OCI-LY7 (cell line): ENCODE measurements around the gene PAX2. TPM values are rescaled to one million over a fixed set of nuclear protein-coding genes. Genes with fewer than 3 reads are reported as not detected.

Source experiments
- BruUV-seq: library from RNA; stranded (reverse); fragments of 400-500 nt; replicated peaks from 2 replicates; lab custom pipeline; 2021; lab: Mats Ljungman, UMichigan
- CTCF ChIA-PET: fragments of 300-600 bp; sonication (Branson Sonifier 250); formaldehyde crosslinking; loops from one replicate; lab custom pipeline; 2022; ENCODE audit warnings: antibody characterized with exemption; ENCODE audit not compliant: unreplicated experiment; lab: Charles Lee
- POLR2A ChIA-PET: fragments of 300-600 bp; sonication (Branson Sonifier 250); formaldehyde crosslinking; loops from one replicate; lab custom pipeline; 2022; ENCODE audit warnings: antibody characterized with exemption; lab: Charles Lee
- DNase-seq: peaks from one replicate; pipeline ENCODE4 v3.0.0-alpha.2; 2015; ENCODE audit warnings: low spot score
- H2AFZ ChIP-seq: fragments of 200-600 bp; sonication (generic), shearing (Covaris generic); 2 replicates; pipeline ENCODE4 v1.6.1; 2014; ENCODE audit warnings: mild to moderate bottlenecking, antibody characterized with exemption, low read length, moderate library complexity
- H3K27ac ChIP-seq: fragments of 200-600 bp; sonication (generic); 2 replicates; pipeline ENCODE4 v1.5.1; 2014; ENCODE audit warnings: mixed run types, low read depth, mild to moderate bottlenecking, moderate library complexity, low read length, inconsistent platforms; ENCODE audit not compliant: poor library complexity, severe bottlenecking
- H3K36me3 ChIP-seq: fragments of 200-600 bp; sonication (generic); 2 replicates; pipeline ENCODE4 v1.6.1; 2014; ENCODE audit warnings: mild to moderate bottlenecking, antibody characterized with exemption, low read length, moderate library complexity, mixed read lengths; ENCODE audit not compliant: insufficient read depth
- H3K4me1 ChIP-seq: fragments of 200-600 bp; sonication (generic); 2 replicates; pipeline ENCODE4 v1.5.1; 2014; ENCODE audit warnings: mild to moderate bottlenecking, low read length; ENCODE audit not compliant: insufficient read depth, poor library complexity, severe bottlenecking
- H3K4me2 ChIP-seq: fragments of 200-600 bp; sonication (generic); 2 replicates; pipeline ENCODE4 v1.6.1; 2014; ENCODE audit warnings: mild to moderate bottlenecking, low read length
- H3K4me3 ChIP-seq: fragments of 200-600 bp; sonication (generic); 2 replicates; pipeline ENCODE4 v1.5.1; 2014; ENCODE audit warnings: mild to moderate bottlenecking, low read depth, low read length; ENCODE audit not compliant: poor library complexity, severe bottlenecking
- H3K79me2 ChIP-seq: fragments of 200-600 bp; sonication (generic); 2 replicates; pipeline ENCODE4 v1.6.1; 2016; ENCODE audit warnings: low read depth, mild to moderate bottlenecking, low read length, moderate library complexity, mixed read lengths; ENCODE audit not compliant: insufficient read depth
- H3K9me2 ChIP-seq: fragments of 200-600 bp; sonication (generic); 2 replicates; pipeline ENCODE4 v1.6.1; 2016; ENCODE audit warnings: mild to moderate bottlenecking, low read length, mixed read lengths; ENCODE audit not compliant: insufficient read depth
- H3K9me3 ChIP-seq: fragments of 200-600 bp; sonication (generic); 2 replicates; pipeline ENCODE4 v1.6.1; 2014; ENCODE audit warnings: mild to moderate bottlenecking, mixed run types, low read length, mixed read lengths
- H4K20me1 ChIP-seq: fragments of 200-600 bp; sonication (generic); 2 replicates; pipeline ENCODE4 v1.6.1; 2014; ENCODE audit warnings: mild to moderate bottlenecking, antibody characterized with exemption, low read length, moderate library complexity, mixed read lengths; ENCODE audit not compliant: insufficient read depth
- EZH2phosphoT487 ChIP-seq: fragments of 200-600 bp; sonication (generic); IDR thresholded peaks from 2 replicates; pipeline ENCODE4 v1.6.1; 2018; ENCODE audit warnings: low read depth, borderline replicate concordance, mild to moderate bottlenecking, mixed run types, antibody characterized with exemption, low read length, moderate library complexity, mixed read lengths
- intact Hi-C: fragments of 100-400 bp; cut with micrococcal nuclease; formaldehyde crosslinking; loops from one replicate; pipeline ENCODE4 v1.10.0; 2022; ENCODE audit not compliant: unreplicated experiment
- total RNA-seq, 2 experiments: library from RNA; depleted of rRNA in 1 of 2; stranded (reverse); fragments of >200 nt in 1 of 2; shearing (Covaris generic) in 1 of 2; gene quantifications; 2 replicates each; pipeline ENCODE4 v1.2.3, GENCODE V29; 2014 to 2022
- TF ChIP-seq, protein P1 (sequence below): fragments of 200-600 bp; sonication (generic); conservative IDR thresholded peaks from 2 replicates; pipeline ENCODE4 v1.5.1; 2014; ENCODE audit warnings: mild to moderate bottlenecking, antibody characterized with exemption, low read length, moderate library complexity, mixed read lengths

Gene PAX2
- total RNA-seq, 2 experiments from 2014 or later: not detected

- H4K20me1 ChIP-seq: no peaks in the 10 kb centered on the region
- no peaks in the 10 kb centered on the region for H3K9me2 ChIP-seq
- H3K36me3 ChIP-seq: no peaks in the 10 kb centered on the region
- no peak overlapping the region for H2AFZ ChIP-seq
- BruUV-seq: no TSS peak
- ChIA-PET POLR2A (no interaction called here), CTCF (no interaction called here)
- no peak overlapping the region for H3K4me3 ChIP-seq
- DNase-seq: no peak
- H3K4me1 ChIP-seq: no peaks in the 10 kb centered on the region
- no peak overlapping the region for H3K4me2 ChIP-seq
- no peak overlapping the region for H3K27ac ChIP-seq
- intact Hi-C loops: no loop called here
- TF ChIP-seq, protein P1, sequence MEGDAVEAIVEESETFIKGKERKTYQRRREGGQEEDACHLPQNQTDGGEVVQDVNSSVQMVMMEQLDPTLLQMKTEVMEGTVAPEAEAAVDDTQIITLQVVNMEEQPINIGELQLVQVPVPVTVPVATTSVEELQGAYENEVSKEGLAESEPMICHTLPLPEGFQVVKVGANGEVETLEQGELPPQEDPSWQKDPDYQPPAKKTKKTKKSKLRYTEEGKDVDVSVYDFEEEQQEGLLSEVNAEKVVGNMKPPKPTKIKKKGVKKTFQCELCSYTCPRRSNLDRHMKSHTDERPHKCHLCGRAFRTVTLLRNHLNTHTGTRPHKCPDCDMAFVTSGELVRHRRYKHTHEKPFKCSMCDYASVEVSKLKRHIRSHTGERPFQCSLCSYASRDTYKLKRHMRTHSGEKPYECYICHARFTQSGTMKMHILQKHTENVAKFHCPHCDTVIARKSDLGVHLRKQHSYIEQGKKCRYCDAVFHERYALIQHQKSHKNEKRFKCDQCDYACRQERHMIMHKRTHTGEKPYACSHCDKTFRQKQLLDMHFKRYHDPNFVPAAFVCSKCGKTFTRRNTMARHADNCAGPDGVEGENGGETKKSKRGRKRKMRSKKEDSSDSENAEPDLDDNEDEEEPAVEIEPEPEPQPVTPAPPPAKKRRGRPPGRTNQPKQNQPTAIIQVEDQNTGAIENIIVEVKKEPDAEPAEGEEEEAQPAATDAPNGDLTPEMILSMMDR: no peak
- TF ChIP-seq EZH2phosphoT487: no peak
- H3K9me3 ChIP-seq: no peaks in the 10 kb centered on the region
- no peaks in the 10 kb centered on the region for H3K79me2 ChIP-seq
These were observed 8.5 kb upstream of the PAX2 start for GRCh38 chr10:100736809-100737354.

GRCh38 chr10:100737355-100738054 is 7.9 kb upstream of the PAX2 start:
- no peak for DNase-seq
- H2AFZ ChIP-seq: no peak overlapping the region
- H3K4me3 ChIP-seq: no peak overlapping the region
- H4K20me1 ChIP-seq: no peaks in the 10 kb centered on the region
- no peak overlapping the region for H3K27ac ChIP-seq
- BruUV-seq: no TSS peak
- H3K4me2 ChIP-seq: no peak overlapping the region
- H3K79me2 ChIP-seq: no peaks in the 10 kb centered on the region
- intact Hi-C loops: no loop called here
- ChIA-PET POLR2A (no interaction called here), CTCF (no interaction called here)
- H3K36me3 ChIP-seq: no peaks in the 10 kb centered on the region
- no peaks in the 10 kb centered on the region for H3K9me2 ChIP-seq
- no peaks in the 10 kb centered on the region for H3K4me1 ChIP-seq
- TF ChIP-seq EZH2phosphoT487: no peak
- TF ChIP-seq, protein P1: no peak
- no peaks in the 10 kb centered on the region for H3K9me3 ChIP-seq

DNA sequence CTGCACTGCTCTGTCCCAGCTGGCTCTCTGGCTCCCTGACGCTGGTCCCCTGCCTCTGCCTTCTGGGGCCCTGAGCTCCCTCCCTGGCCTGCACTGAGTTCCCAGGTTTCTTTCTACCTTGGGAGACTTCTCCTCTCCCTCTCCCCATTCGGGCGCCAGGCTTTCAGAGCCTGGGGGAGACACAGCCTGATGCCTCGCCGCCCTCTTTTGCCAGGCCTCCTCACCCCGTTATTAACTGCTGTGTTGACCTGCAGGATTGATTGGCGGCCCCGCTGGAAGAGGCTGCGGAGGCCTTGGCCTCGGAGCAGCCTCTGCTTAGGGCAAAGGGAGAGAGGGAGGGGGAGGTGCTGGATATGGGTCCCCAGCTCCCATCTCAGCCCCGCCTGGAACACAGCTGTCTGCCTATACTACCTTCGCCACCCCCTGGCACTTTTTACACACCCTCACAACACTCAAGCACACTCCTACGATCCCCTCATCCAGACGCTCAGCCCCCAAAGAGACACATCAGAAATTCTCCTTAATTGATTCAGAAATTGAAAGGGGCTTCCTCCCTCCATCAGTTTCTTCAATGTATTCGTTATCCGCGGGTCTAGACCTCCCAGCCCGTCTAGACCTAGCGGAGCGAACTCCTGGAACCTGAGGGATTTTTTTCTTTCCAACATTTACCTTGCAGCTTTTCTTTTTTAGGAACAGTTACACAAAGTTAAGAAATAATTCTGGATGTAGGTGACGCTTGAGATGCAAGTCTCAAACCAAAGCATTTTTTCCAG is 7.1 kb upstream of the PAX2 start:
- H3K4me2 ChIP-seq: no peak overlapping the region
- H3K4me1 ChIP-seq: no peaks in the 10 kb centered on the region
- no peak overlapping the region for H3K4me3 ChIP-seq

More for the DNA sequence above, 7.1 kb upstream of the PAX2 start:
- ChIA-PET CTCF (no interaction called here), POLR2A (no interaction called here)
- Histone ChIP-seq H3K27ac (no peak overlapping the region), H3K79me2 (no peaks in the 10 kb centered on the region), H2AFZ (no peak overlapping the region), H4K20me1 (0 out of 2 replicates have a peak, but pooled peaks cover 1% of the 10 kb centered on the region), H3K9me3 (no peaks in the 10 kb centered on the region), H3K36me3 (no peaks in the 10 kb centered on the region), H3K9me2 (no peaks in the 10 kb centered on the region)
- BruUV-seq: no TSS peak
- TF ChIP-seq, protein P1: no peak
- TF ChIP-seq EZH2phosphoT487: peak; percentile 2; the same call in 1 of the 2 replicates
- intact Hi-C loops: no loop called here
- no peak for DNase-seq
